GM19238 (cell line): ENCODE results near the gene SCP2.
"Not testable (repeated sequence)": the region's sequence is repeated elsewhere in the genome, so short reads cannot be mapped to it uniquely, and the experiment has no call there.

Experiments
- DNase-seq: peaks from one replicate; pipeline ENCODE4 v3.0.0; 2011; ENCODE audit warnings: low spot score; ENCODE audit not compliant: insufficient read length

Gene SCP2

DNA sequence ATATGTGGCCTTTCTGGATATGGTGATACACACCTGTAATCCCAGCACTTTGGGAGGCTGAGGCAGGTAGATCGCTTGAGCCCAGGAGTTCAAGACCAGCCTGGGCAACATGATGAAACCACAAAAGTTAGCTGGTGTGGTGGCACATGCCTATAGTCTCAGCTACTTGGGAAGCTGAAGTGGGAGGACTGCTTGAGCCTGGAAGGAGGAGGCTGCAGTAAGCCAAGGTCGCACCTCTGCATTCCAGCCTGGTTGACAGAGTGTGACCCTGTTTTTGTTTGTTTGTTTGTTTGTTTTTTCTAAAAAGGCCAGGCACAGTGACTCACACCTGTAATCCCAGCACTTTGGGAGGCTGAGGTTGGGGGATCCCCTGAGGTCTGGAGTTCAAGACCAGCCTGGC, 42.2 kb downstream of the SCP2 start:
- not testable (repeated sequence) for DNase-seq

DNA sequence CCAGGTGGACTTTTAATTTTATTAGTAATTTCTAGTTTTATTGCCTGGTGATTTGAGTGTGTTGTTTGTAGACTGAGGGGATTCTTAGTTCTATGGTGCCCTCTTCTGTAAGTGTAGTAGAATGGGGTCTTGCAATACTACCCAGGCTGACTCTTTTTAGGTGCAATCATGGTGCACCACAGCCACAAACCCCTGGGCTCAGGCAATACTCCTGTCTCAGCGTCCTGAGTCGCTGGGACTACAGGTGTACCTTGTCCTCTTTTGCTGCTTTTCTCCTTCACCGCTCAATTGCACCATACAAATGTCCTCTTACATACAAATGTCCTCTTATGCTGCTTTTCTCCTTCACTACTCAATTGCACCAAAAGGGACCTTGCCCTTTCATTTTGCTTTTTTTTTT, 43.1 kb downstream of the SCP2 start:
- no peak for DNase-seq

DNA sequence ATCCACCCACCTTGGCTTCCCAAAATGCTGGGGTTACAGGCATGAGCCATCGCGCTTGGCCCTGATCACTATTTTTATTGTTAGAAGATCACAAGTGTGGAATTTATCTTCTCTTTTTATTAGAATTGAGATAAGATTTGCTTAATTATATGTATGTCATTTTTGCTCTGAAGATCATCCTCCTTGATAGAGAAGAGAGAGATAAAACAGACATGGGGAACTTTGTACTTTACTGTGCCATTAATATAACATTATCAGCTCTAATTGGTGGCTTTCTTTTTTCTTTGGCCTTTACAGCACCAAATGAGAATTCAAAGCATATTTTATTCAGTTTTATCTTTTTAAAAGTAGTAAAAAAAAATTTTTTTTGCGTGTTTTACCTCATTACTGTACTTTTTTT, 46.8 kb downstream of the SCP2 start:
- DNase-seq = no peak

DNA sequence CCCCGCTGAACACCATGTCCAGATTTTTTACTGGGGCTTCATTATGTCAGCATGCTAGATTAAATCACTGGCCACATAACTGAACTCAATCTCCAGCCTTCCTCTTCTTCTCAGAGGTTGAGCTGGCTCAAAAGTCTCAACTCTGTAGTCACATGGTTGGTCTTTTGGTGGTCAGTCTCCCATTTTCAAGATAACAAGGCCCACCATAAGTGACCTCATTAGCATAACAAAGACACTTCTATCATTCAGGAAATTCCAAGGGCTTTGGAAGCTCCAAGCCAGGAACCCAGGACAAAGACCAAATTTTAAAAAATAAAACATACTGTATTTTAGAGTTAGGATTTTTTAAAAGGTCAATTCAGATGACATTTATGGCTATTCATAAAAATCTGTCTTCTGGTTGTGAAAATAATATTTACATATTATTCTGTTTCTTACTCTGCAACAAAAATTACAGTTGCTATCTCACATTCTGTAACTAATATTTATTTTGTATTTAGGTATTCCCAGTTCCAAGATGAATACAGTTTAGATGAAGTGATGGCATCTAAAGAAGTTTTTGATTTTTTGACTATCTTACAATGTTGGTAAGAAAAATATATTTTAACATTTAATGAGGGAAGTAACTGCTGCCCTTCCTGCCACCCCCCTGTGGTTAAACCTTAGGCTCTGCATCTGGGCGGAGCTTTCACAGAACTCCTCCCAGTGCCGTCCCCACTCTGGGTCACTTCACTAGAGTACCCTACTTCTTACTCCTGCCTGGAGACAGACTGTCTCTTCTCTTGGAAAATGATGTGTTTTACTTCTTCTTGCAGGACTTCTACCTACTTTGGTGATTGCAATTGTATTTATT, 49.3 kb downstream of the SCP2 start:
- no peak for DNase-seq

DNA sequence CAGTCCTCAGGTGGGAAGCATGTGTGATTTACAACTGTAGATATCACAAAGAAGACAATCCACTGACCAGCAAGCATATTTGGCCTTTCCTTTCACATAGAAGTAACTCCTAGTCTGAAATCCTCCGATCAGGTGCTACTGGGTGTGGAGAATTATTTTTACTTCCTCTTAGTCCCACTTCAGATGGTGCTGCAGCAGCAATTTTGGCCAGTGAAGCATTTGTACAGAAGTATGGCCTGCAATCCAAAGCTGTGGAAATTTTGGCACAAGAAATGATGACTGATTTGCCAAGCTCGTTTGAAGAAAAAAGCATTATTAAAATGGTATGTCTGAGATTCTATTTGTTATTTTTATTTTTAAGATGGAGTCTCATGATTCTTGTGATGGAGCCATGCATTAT, 51.0 kb downstream of the SCP2 start:
- no peak for DNase-seq

DNA sequence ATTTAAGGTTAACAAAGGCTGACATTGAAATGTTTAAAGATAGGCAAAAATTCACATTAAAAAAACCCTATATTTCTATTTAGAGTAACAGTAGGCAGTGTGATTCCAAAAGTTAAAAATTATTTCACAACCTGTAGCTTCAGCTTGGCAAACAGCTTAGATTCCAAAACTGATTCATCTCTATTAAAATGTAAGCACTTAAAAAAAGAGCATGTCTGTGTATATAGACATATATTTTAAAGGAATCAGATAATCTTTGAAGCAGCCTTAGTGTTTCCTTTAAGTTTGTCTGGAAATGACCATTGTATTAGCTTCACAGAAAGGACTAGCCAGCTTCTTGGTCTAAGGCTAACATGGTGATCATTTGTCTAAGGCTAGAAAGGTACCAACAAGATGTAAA, 65.7 kb downstream of the SCP2 start:
- not testable (repeated sequence) for DNase-seq

DNA sequence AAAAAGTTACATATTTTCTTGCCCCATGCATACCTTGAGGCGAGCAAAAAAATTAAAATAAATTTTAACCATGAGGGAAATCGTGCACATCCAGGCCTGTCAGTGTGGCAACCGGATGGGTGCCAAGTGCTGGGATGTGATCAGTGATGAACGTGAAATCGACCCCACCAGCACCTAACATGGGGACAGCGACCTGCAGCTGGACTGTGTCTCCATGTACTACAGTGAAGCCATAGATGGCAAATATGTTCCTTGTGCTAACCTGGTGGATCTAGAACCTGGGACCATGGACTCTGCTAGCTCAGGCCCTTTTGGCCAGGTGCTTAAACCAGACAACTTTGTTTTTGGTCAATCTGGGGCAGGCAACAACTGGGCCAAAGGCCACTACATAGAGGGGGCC, 67.6 kb downstream of the SCP2 start:
- DNase-seq = no peak

DNA sequence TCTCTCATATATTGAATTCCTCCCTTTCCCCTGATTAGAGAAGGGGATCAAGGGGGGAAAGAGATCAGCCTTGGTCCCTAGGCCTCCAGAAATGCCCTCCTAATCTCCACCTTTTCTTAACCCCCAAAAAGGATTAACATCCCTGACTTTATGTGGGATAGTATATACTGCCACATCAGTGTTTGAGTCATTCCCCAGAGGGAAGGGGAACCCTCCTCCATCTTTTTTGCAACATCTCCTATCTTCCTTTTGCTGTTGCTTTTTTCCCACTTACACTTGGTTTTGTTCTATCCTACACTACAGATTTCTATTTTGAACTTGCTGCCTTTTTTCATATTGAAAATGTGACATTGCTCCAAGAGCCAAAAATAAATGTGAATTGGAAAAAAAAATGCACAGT, 69.6 kb downstream of the SCP2 start:
- no peak for DNase-seq

DNA sequence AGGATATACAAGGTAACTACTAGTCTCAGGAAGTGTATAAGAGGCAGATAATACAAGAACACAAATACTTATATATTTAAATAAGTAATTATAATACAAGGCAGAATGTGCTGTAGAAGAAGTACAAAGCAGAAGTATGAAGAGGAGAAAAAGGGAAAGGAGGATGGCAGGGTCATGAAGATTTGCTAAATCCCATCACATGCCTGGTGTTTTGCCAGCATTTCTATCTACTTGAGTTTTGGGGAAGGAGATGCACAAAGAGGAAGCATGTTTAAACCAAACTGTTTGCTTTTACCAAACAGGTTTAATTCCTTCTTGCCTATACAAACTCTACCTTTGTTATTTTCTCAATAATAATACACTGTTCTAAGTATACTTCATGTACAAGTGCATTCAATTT, 74.1 kb downstream of the SCP2 start:
- no peak for DNase-seq

DNA sequence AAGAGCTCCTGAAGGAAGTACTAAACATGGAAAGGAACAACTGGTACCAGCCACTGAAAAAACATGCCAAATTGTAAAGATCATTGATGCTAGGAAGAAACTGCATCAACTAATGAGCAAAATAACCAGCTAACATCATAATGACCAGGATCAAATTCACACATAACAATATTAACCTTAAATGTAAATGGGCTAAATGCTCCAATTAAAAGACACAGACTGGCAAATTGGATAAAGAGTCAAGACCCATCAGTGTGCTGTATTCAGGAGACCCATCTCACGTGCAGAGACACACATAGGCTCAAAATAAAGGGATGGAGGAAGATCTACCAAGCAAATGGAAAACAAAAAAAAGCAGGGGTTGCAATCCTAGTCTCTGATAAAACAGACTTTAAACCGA, 79.5 kb downstream of the SCP2 start:
- DNase-seq = not testable (repeated sequence)

DNA sequence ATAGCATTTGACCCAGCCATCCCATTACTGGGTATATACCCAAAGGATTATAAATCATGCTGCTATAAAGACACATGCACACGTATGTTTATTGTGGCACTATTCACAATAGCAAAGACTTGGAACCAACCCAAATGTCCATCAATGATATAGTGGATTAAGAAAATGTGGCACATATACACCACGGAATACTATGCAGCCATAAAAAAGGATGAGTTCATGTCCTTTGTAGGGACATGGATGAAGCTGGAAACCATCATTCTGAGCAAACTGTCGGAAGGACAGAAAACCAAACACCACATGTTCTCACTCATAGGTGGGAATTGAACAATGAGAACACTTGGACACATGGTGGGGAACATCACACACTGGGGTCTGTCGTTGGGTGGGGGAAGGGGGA, 83.2 kb downstream of the SCP2 start:
- DNase-seq = not testable (repeated sequence)

DNA sequence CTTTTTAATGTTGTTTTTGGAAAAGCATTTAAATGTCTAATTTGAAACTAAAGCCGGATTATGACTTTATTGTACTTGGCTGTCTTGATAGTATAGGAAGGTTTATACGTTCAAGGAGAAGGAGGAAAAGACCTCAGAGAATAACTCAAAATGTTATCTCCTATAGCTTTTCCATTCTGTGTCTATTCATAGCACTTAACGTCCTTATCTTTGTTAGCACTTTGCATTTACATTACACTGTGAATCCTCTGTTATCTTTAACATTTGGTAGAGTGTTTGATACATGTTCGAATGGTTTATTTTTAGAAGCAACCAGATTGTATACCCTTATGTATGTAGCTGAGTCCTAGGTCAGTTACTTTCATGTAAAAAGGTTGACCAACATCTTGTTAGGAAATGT, 84.1 kb downstream of the SCP2 start:
- no peak for DNase-seq

DNA sequence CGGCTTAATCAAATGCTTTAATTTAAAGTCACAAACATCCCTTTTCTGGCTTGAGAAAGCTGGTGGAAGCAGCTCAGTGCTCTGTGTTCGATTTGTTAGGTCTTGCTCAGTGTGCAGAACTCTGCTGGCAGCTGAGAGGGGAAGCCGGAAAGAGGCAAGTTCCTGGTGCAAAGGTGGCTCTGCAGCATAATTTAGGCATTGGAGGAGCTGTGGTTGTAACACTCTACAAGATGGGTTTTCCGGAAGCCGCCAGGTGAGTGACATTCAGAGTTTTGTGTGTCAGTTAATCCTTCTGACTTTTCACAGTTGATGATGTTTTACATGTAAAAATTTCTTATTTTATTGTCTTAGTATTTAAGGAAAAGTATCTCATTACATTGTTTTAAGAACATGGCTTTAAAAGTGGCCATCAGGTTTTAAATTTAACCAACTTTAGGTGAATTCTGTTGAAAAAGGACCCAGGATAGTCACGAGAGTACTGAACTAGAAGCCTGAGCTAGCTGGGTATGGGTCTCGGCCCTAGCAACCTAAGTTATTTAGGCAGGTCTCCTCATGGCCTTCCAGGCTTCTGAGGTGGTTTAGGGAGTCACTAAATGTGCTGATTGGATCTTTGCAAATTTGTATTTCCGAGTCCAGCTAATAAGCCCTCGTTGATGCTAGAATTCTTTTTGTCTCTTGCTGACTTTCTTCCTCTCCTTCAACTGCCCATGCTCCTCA, 87.9 kb downstream of the SCP2 start:
- peak; percentile 67 for DNase-seq

DNA sequence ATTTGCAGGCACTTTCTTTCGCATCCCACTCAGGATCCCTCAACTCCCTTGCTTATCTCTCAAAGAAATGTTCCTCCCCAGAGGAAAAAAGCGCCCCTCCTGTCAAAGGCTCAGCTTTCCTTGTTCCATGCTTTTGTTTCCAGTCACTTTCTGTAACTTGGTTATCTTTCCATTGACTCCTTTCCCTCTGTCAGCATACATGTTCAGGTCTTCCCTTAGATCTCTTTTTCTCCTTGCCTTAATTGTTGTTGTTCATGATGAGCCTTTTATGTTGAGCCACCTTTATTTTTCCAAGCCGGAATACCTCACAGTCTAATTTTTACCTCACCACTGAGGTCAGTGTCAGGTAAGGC, 88.4 kb downstream of the SCP2 start:
- DNase-seq = no peak

DNA sequence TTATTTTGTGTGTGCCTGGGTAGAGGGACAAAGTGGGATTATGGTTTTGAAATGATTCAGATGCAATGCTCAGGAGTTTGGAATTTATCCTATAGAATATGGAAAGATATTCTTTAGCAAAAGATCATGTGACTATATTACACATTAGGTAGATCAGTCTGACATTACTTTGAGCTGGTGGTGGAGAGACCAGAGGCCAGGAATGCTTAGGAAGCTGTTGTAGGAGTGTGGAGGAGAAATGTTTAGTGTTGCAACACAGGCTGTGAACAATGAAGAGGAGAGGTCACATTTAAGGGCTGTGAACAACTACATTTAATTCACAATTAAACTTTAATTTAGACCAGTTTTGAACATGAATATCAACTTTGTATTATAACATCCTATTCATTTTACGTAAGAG, 89.6 kb downstream of the SCP2 start:
- DNase-seq = no peak

DNA sequence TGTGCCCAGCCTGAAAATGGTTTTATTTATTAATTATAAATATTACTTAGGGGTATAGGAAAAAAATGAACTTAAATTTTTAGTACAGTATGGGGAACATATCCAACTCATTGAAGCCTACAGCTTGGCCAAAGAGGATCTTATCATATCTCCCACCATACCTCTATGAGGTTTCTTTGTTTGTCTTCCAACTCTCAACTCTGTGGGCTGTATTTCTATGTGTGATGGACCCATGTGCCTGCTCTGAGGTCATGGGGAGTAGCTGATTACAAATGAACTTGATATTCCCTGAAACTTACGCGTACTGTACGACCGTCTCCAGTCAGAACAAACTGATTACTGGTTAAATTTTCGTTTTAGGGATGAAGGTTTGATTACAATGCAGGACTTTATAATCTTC, 93.5 kb downstream of the SCP2 start:
- no peak for DNase-seq

DNA sequence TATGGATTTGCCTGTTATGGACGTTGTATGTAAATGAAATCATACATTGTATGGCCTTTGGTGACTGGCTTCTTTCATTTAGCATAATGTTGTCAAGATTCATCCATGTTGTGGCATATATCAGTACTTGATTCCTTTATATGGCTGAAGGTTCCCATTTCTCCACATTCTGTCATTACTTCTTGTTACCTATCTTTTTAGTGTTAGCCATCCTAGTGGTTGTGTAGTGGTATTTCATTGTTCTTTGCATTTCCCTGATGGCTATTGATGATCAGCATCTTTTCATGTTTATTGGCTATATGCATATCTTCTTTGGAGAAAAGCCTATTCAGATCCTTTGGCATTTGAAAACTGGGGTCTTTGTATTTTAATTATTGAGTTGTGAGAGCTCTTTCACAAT, 95.1 kb downstream of the SCP2 start:
- DNase-seq = no peak

DNA sequence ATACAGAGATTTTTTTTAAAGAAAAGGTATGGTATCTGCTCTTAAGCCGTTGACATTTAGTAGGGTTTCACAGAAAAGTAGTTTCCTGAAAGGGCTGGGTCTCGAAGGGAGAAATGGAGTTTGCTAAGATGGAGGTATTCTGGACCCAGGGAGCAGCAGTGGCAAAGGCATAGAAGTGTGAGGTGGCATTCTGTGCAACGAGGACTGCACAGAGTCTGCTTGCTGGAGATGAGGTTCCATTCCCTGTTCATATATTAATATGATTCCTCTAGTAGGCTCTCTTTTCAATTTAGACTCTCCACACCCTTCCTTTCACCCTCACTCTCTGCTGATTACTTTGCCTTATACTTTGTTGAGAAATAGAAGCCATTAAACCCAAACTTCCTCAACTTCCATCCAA, 96.5 kb downstream of the SCP2 start:
- DNase-seq = no peak

DNA sequence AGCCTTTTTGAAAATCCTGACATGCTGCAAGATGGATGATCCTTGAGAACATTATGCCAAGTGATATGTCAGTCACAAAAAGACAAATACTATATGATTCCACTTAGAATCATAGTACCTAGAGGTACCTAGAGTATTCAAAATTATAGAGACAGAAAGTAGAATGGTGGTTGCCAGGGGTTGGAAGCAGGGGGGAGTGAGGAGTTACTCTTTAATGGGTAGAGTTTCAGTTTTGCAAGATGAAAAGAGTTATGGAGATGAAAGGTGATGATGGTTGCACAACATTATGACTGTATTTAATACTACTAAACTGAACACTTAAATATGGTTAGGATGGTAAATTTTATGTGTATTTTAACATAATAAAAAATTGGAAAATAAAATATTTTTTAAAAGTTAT, 97.0 kb downstream of the SCP2 start:
- DNase-seq = no peak

DNA sequence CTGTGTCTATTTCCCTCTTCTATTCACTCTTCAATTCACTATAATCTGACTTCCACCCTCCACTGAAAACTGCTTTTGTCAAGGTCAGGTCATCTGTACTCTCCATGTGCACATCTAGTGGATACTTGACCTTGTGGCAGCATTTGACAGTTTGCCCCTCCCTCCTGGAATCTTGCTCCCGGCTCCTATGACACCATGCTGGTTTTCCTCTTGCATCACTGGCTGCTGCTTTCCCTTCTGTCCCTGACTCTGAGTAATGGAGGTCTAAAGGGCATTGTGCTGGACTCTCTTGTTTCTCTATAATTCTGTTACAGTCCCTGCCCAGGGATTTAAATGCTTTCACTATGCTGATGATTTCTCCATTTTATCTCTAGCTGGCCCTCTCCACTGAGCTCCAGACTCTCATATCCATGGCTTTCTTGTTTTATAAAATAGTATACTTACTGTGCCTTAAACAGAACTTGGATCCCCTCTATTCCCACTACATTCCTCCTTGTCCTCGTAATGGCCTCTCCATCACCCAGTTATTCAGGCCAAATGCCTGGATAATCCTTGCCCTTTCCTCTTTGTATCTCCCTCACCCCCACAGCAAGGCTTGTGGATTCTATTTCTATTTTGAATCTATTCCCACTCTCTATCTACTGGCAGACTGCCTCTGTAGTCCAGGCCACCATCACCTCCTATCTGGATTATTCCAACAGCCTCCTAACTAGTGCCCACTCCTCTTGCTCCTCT, 98.1 kb downstream of the SCP2 start:
- DNase-seq = no peak

DNA sequence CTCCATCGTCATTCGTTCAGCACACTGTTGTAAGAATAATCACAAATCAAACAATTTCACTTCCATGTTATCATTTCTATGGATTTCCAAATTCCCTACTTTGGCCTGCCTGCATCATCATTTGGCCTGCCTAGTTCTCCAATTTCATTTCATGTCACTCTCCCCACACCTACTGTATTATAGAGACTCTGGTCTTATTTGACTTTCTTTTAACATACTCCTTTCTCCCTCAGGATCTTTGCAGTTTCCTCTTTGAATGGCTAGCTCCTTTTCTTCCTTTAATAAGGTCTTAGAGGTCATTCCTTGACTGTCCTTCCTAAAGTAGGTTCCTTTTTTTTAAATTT, 98.7 kb downstream of the SCP2 start:
- DNase-seq = no peak

DNA sequence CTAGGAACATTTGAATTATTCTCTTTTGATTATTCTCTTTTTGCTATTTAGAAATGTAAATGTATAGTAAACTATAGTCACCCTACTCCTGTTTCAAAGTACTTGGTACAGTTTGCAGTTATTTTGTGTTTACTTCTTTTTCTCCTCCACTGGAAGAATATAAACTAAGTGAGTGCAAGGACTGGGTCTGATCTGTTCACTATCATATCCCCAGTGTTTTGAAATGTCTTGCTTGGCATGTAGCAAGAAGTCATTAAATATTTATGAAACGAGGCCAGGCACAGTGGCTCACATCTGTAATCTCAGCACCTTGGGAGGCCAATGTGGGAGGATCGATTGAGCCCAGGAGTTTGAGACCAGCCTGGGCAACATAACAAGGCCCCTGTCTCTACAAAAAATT, 99.2 kb downstream of the SCP2 start:
- no peak for DNase-seq

DNA sequence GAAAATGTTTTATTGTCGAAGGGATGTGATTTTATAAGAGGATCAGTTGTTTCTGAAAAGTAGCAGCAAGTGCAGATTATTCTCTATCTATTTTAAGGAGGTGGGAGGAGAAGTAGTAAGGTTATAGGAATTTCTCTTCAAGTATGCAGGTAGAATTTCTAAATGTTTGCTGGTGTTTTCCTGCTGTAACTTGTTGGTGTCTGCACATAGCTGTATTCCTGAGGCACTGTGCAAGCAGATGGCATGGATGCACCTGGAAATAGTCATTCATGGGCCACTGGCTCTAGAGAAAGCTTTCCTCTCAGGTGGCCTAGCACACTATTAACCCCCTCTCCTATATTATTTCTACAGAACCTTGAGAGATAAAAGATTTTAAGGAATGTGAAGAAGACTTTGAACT, 104.7 kb downstream of the SCP2 start:
- no peak for DNase-seq
